GM13977 (cell line): ENCODE data around the gene HORMAD2.
"Not testable (repeated sequence)": the region's sequence is repeated elsewhere in the genome, so short reads cannot be mapped to it uniquely, and the experiment has no call there.

Source experiments
- DNase-seq: peaks from one replicate; pipeline ENCODE4 v3.0.0; 2012; ENCODE audit warnings: low spot score
- CTCF ChIP-seq: IDR thresholded peaks from 2 replicates; pipeline ENCODE4 v1.5.1; 2012; ENCODE audit warnings: mild to moderate bottlenecking, control low read depth; ENCODE audit not compliant: insufficient read depth; ENCODE audit errors: extremely low read depth, missing control alignments
- in situ Hi-C: fragments of 300-500 bp; cut with MboI; formaldehyde crosslinking; loops from one replicate; pipeline ENCODE4 v1.12.0; 2022; ENCODE audit warnings: low sequenced_read_pairs, low pct_unique_long_range_greater_than_20kb, mixed read lengths, inconsistent platforms; ENCODE audit not compliant: unreplicated experiment

HORMAD2 gene

GRCh38 chr22:30092686-30093085, 12.4 kb downstream of the HORMAD2 start:
- no peak for TF ChIP-seq CTCF
- DNase-seq: no peak
- in situ Hi-C loops: no loop called here

GRCh38 chr22:30094804-30095203, 14.5 kb downstream of the HORMAD2 start:
- no peak for TF ChIP-seq CTCF
- in situ Hi-C loops: no loop called here
- DNase-seq: no peak

- TF ChIP-seq CTCF: no peak
- in situ Hi-C loops: no loop called here
- no peak for DNase-seq
Measured at GRCh38 chr22:30097861-30098260, 17.6 kb downstream of the HORMAD2 start.

GRCh38 chr22:30100770-30101169, 20.5 kb downstream of the HORMAD2 start:
- in situ Hi-C loops: loop anchor here (10.0 to 25.0 kb wide), 2 partner anchors 164 to 287 kb away; partner anchors contain the start of genes OSM, RNF215 and SEC14L2
- DNase-seq: not testable (repeated sequence)

- no peak for DNase-seq
- TF ChIP-seq CTCF: no peak
- in situ Hi-C loops: loop anchor here (10.0 to 25.0 kb wide), 2 partner anchors 160 to 283 kb away; partner anchors contain the start of genes OSM, RNF215 and SEC14L2
Measured at GRCh38 chr22:30104501-30105156, 24.4 kb downstream of the HORMAD2 start.

- DNase-seq: no peak
- in situ Hi-C loops: loop anchor here (10.0 to 25.0 kb wide), 2 partner anchors 159 to 282 kb away; partner anchors contain the start of genes OSM, RNF215 and SEC14L2
- TF ChIP-seq CTCF: no peak
Measured at GRCh38 chr22:30105483-30105882, 25.2 kb downstream of the HORMAD2 start.

GRCh38 chr22:30113494-30113893, 33.2 kb downstream of the HORMAD2 start:
- DNase-seq: no peak
- TF ChIP-seq CTCF: no peak
- in situ Hi-C loops: loop anchor here (25.0 kb wide), 1 partner anchor 274 kb away; the partner anchor contains the start of genes RNF215 and SEC14L2
